Endometrial microvascular endothelial cells (primary cell): ENCODE data around the gene SHISA8. TPM values are rescaled to one million over a fixed set of nuclear protein-coding genes. Genes with fewer than 3 reads are reported as not detected.
"Not testable (repeated sequence)": the region's sequence is repeated elsewhere in the genome, so short reads cannot be mapped to it uniquely, and the experiment has no call there.

Experiments used
- in situ Hi-C: cut with HindIII; loops from 2 replicates; pipeline ENCODE4 v1.10.0; 2017; ENCODE audit warnings: low sequenced_read_pairs, low pct_unique_long_range_greater_than_20kb; ENCODE audit errors: inconsistent ontology term
- total RNA-seq: library from RNA; depleted of rRNA; stranded (reverse); fragments of >200 nt; gene quantifications from one replicate; pipeline ENCODE4 v1.2.3, GENCODE V29; 2015; ENCODE audit errors: inconsistent ontology term

The SHISA8 gene
- total RNA-seq, 1 donor from 2014 or later, result not detected

GRCh38 chr22:41874090-41874489 lies 40.8 kb downstream of the SHISA8 start:
- in situ Hi-C loops, result no loop called here

- in situ Hi-C loops, result no loop called here
Observed at GRCh38 chr22:41873391-41873790, 41.5 kb downstream of the SHISA8 start.

- in situ Hi-C loops, result no loop called here
Observed at GRCh38 chr22:41870786-41871185, 44.1 kb downstream of the SHISA8 start.

GRCh38 chr22:41870081-41870480 lies 44.8 kb downstream of the SHISA8 start:
- in situ Hi-C loops, result not testable (repeated sequence)

- in situ Hi-C loops, result no loop called here
Observed at GRCh38 chr22:41868556-41868955, 46.3 kb downstream of the SHISA8 start.

GRCh38 chr22:41863472-41863871 lies 51.4 kb downstream of the SHISA8 start:
- in situ Hi-C loops, result no loop called here

- in situ Hi-C loops, result no loop called here
Observed at GRCh38 chr22:41862530-41863266, 52.2 kb downstream of the SHISA8 start.

- in situ Hi-C loops, result no loop called here
Observed at GRCh38 chr22:41862160-41862529, 52.7 kb downstream of the SHISA8 start.

Other genes starting within 250 kb of the SHISA8 start
- gene SNU13, start 226.2 kb downstream of the SHISA8 start, total RNA-seq, result 185 TPM
- gene MEI1, start 215.6 kb downstream of the SHISA8 start, total RNA-seq, result 0.28 TPM
- 15.1 TPM for gene CCDC134, start 114.4 kb downstream of the SHISA8 start, total RNA-seq
- gene SREBF2, start 82.0 kb downstream of the SHISA8 start, total RNA-seq, result 31.7 TPM
- gene TNFRSF13C, start 11.7 kb upstream of the SHISA8 start, total RNA-seq, result not detected
- 42.8 TPM for gene CENPM, start 32.1 kb upstream of the SHISA8 start, total RNA-seq
- gene SEPTIN3, start 54.4 kb upstream of the SHISA8 start, total RNA-seq, result not detected
- not detected for gene WBP2NL, start 83.7 kb upstream of the SHISA8 start, total RNA-seq
- gene NAGA, start 155.7 kb upstream of the SHISA8 start, total RNA-seq, result 79.9 TPM
- gene PHETA2, start 159.2 kb upstream of the SHISA8 start, total RNA-seq, result 26.9 TPM
- 0.56 TPM for gene SMDT1, start 164.6 kb upstream of the SHISA8 start, total RNA-seq
- 102 TPM for gene NDUFA6, start 175.7 kb upstream of the SHISA8 start, total RNA-seq
- not detected for gene CYP2D6, start 215.7 kb upstream of the SHISA8 start, total RNA-seq